Measurements from ENCODE around the gene ZDHHC8. TPM values are rescaled to one million over a fixed set of nuclear protein-coding genes. Genes with fewer than 3 reads are reported as not detected.

ZDHHC8 gene
- polyA plus RNA-seq, 1 donor (not counting 4 experiments of a cell fraction or from before 2014, with no cell fraction given), result 16.0 TPM

DNA sequence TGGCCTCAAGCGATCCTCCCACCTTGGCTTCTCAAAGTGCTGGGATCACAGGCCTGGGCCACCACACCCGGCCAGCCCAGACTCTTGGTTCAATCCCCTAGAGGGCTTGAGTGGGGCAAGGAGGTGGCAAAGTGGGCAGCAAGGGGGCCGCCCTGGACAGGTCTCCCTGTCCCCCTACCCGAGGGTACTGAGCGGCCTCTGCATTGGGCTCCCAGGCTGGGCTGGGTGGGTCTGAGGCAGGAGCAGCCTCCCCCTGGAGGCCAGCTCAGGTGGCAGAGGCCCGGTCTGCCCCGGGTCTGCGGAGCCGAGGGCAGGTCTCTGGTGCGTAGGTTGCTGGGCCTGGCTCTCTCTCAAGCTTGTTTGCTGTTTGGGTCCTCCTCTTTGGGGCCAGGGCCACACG, 41.6 kb downstream of the ZDHHC8 start:
- Histone ChIP-seq H3K4me3 (ENCODE audit: control insufficient read depth in 2 of 3, extremely low read depth in 1 of 3, insufficient read depth in 2 of 3, low read depth in 1 of 3, low read length in 3 of 3) (no peak overlapping the region), H3K9ac (ENCODE audit: control insufficient read depth, extremely low read depth, insufficient read depth, low read length) (no peak overlapping the region), H3K27me3 (ENCODE audit: control insufficient read depth, extremely low read depth, insufficient read depth, low read length) (peaks cover 6% of the 10 kb centered on the region), H3K36me3 (ENCODE audit: control insufficient read depth in 2 of 2, extremely low read depth in 1 of 2, insufficient read depth in 2 of 2, low read length in 2 of 2) (no peaks in the 10 kb centered on the region), H3K27ac (ENCODE audit: control insufficient read depth, insufficient read depth, low read length) (no peak overlapping the region), H2AFZ (ENCODE audit: control insufficient read depth, low read length) (no peak overlapping the region), H3K9me3 (ENCODE audit: control insufficient read depth, low read depth, low read length) (no peaks in the 10 kb centered on the region), H3K79me2 (ENCODE audit: control insufficient read depth, insufficient read depth, low read length) (no peaks in the 10 kb centered on the region), H3K4me2 (ENCODE audit: control insufficient read depth, extremely low read depth, insufficient read depth, low read depth, low read length) (no peak overlapping the region), H4K20me1 (ENCODE audit: control insufficient read depth, extremely low read depth, insufficient read depth, low read length) (no peaks in the 10 kb centered on the region), H3K9me1 (ENCODE audit: control insufficient read depth, extremely low read depth, insufficient read depth, low read length) (no peaks in the 10 kb centered on the region), H3K4me1 (ENCODE audit: control insufficient read depth, extremely low read depth, insufficient read depth, low read length) (no peaks in the 10 kb centered on the region)
- DNase-seq (ENCODE audit: low read depth, low spot score) (no peak), FAIRE-seq (no peak)
- dilution Hi-C loops (cut with MboI; ENCODE audit: extremely low pct_ligation_motif_present, low sequenced_read_pairs), result no loop called here
- no peak for TF ChIP-seq EZH2 (IDR thresholded peaks at IDR 0.05; ENCODE audit: low read length)
- TF ChIP-seq, protein P1, sequence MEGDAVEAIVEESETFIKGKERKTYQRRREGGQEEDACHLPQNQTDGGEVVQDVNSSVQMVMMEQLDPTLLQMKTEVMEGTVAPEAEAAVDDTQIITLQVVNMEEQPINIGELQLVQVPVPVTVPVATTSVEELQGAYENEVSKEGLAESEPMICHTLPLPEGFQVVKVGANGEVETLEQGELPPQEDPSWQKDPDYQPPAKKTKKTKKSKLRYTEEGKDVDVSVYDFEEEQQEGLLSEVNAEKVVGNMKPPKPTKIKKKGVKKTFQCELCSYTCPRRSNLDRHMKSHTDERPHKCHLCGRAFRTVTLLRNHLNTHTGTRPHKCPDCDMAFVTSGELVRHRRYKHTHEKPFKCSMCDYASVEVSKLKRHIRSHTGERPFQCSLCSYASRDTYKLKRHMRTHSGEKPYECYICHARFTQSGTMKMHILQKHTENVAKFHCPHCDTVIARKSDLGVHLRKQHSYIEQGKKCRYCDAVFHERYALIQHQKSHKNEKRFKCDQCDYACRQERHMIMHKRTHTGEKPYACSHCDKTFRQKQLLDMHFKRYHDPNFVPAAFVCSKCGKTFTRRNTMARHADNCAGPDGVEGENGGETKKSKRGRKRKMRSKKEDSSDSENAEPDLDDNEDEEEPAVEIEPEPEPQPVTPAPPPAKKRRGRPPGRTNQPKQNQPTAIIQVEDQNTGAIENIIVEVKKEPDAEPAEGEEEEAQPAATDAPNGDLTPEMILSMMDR (optimal IDR thresholded peaks at IDR 0.05 in 1 of 3, IDR thresholded peaks at IDR 0.05 in 1 of 3, conservative IDR thresholded peaks at IDR 0.05 in 1 of 3; ENCODE audit: extremely low read depth in 1 of 3, insufficient read depth in 2 of 3, low read length in 3 of 3), result no peak

DNA sequence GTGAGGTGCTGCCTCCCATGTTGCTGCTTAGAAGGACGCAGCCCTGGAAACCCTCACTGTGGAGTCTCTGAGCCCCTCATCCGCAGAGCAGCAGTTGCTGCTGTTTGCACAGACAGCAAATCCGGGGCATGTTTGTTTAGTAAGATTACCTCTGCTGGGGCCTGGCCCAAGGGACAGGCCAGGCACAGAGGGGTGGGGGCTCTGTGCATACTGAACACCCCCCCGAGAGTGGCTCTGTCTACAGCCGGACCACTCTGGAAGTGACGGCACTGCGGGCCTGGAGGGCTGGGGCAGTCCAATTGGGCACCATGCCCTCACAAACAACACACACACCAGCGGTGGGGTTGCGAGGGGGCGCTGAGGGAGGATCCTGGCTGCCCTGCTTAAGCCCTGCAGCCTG, 42.2 kb downstream of the ZDHHC8 start:
- no peak for FAIRE-seq
- no peak for TF ChIP-seq EZH2 (IDR thresholded peaks at IDR 0.05; ENCODE audit: low read length)
- TF ChIP-seq, protein P1 (optimal IDR thresholded peaks at IDR 0.05 in 1 of 3, IDR thresholded peaks at IDR 0.05 in 1 of 3, conservative IDR thresholded peaks at IDR 0.05 in 1 of 3; ENCODE audit: extremely low read depth in 1 of 3, insufficient read depth in 2 of 3, low read length in 3 of 3), result no peak

More for the DNA sequence above, 42.2 kb downstream of the ZDHHC8 start:
- DNase-seq (ENCODE audit: low read depth, low spot score), result no peak
- Histone ChIP-seq H3K9me1 (ENCODE audit: control insufficient read depth, extremely low read depth, insufficient read depth, low read length) (no peaks in the 10 kb centered on the region), H2AFZ (ENCODE audit: control insufficient read depth, low read length) (no peak overlapping the region), H3K4me3 (ENCODE audit: control insufficient read depth in 2 of 3, extremely low read depth in 1 of 3, insufficient read depth in 2 of 3, low read depth in 1 of 3, low read length in 3 of 3) (no peak overlapping the region), H3K9ac (ENCODE audit: control insufficient read depth, extremely low read depth, insufficient read depth, low read length) (no peak overlapping the region), H3K9me3 (ENCODE audit: control insufficient read depth, low read depth, low read length) (no peaks in the 10 kb centered on the region), H3K27me3 (ENCODE audit: control insufficient read depth, extremely low read depth, insufficient read depth, low read length) (peaks cover 6% of the 10 kb centered on the region), H4K20me1 (ENCODE audit: control insufficient read depth, extremely low read depth, insufficient read depth, low read length) (no peaks in the 10 kb centered on the region), H3K4me1 (ENCODE audit: control insufficient read depth, extremely low read depth, insufficient read depth, low read length) (no peaks in the 10 kb centered on the region), H3K27ac (ENCODE audit: control insufficient read depth, insufficient read depth, low read length) (no peak overlapping the region), H3K36me3 (ENCODE audit: control insufficient read depth in 2 of 2, extremely low read depth in 1 of 2, insufficient read depth in 2 of 2, low read length in 2 of 2) (no peaks in the 10 kb centered on the region), H3K79me2 (ENCODE audit: control insufficient read depth, insufficient read depth, low read length) (no peaks in the 10 kb centered on the region), H3K4me2 (ENCODE audit: control insufficient read depth, extremely low read depth, insufficient read depth, low read depth, low read length) (no peak overlapping the region)
- dilution Hi-C loops (cut with MboI; ENCODE audit: extremely low pct_ligation_motif_present, low sequenced_read_pairs), result no loop called here
